LNCaP clone FGC (cell line): ENCODE measurements around the gene SLC22A5.
"Not testable (repeated sequence)": the region's sequence is repeated elsewhere in the genome, so short reads cannot be mapped to it uniquely, and the experiment has no call there.

Experiments used
- DNase-seq: peaks from one replicate; pipeline ENCODE4 v3.0.0-alpha.2; 2011; ENCODE audit warnings: low read depth
- H3K4me3 ChIP-seq: 2 replicates; pipeline ENCODE4 v1.5.1; 2011; ENCODE audit warnings: mild to moderate bottlenecking, low read depth, low read length, control low read depth
- TF ChIP-seq, protein P1 (sequence below): IDR thresholded peaks from 2 replicates; pipeline ENCODE4 v1.5.1; 2012; ENCODE audit warnings: mild to moderate bottlenecking; ENCODE audit not compliant: control insufficient read depth, insufficient read depth; ENCODE audit errors: extremely low read depth

The SLC22A5 gene

DNA sequence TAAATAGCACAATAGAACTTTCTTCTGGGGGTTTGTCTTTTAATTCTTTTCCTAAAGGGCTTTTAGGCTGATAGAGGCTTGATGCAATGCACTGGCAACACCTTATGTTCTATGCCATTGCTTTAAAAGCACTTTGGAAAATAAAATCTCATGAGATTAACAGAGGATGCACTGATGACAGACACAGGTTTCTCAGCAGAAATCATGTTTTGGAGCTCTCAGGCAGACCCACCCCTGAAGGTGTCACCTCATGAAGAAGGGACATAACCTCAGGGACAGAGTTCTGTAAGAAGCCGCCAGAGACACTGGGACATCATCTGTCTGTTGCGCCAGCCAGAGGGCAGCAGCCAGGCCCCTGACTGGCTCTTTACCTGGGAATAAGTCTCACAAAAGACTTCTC, 27.7 kb downstream of the SLC22A5 start:
- no peak for DNase-seq
- H3K4me3 ChIP-seq: no peak overlapping the region
- TF ChIP-seq, protein P1, sequence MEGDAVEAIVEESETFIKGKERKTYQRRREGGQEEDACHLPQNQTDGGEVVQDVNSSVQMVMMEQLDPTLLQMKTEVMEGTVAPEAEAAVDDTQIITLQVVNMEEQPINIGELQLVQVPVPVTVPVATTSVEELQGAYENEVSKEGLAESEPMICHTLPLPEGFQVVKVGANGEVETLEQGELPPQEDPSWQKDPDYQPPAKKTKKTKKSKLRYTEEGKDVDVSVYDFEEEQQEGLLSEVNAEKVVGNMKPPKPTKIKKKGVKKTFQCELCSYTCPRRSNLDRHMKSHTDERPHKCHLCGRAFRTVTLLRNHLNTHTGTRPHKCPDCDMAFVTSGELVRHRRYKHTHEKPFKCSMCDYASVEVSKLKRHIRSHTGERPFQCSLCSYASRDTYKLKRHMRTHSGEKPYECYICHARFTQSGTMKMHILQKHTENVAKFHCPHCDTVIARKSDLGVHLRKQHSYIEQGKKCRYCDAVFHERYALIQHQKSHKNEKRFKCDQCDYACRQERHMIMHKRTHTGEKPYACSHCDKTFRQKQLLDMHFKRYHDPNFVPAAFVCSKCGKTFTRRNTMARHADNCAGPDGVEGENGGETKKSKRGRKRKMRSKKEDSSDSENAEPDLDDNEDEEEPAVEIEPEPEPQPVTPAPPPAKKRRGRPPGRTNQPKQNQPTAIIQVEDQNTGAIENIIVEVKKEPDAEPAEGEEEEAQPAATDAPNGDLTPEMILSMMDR: no peak

DNA sequence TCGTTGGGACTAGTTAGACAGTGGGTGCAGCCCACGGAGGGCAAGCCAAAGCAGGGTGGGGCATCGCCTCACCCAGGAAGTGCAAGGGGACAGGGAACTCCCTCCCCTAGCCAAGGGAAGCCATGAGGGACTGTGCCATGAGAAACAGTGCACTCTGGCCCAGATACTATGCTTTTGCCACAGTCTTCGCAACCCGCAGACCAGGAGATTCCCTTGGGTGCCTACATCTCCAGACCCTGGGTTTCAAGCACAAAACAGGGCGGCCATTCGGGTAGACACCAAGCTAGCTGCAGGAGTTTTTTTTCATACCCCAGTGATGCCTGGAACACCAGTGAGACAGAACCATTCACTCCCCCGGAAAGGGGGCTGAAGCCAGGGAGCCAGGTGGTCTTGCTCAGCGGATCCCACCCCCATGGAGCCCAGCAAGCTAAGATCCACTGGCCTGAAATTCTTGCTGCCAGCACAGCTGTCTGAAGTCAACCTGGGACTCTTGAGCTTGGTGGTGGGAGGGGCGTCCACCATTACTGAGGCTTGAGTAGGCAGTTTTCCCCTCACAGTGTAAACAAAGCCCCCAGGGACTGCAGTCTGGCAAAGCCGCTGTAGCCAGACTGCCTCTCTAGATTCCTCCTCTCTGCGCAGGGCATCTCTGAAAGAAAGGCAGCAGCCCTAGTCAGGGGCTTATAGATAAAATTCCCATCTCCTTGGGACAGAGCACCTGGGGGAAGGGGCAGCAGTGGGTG, 28.6 kb downstream of the SLC22A5 start:
- not testable (repeated sequence) for H3K4me3 ChIP-seq, DNase-seq

DNA sequence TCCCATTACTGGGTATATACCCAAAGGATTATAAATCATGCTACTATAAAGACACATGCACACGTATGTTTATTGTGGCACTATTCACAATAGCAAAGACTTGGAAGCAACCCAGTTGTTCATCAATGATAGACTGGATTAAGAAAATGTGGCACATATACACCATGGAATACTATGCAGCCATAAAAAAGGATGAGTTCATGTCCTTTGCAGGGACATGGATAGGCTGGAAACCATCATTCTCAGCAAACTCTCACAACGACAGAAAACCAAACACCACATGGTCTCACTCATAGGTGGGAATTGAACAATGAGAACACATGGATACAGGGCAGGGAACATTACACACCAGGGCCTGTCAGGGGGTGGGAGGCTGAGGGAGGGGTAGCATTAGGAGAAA, 34.5 kb downstream of the SLC22A5 start:
- not testable (repeated sequence) for DNase-seq, H3K4me3 ChIP-seq

DNA sequence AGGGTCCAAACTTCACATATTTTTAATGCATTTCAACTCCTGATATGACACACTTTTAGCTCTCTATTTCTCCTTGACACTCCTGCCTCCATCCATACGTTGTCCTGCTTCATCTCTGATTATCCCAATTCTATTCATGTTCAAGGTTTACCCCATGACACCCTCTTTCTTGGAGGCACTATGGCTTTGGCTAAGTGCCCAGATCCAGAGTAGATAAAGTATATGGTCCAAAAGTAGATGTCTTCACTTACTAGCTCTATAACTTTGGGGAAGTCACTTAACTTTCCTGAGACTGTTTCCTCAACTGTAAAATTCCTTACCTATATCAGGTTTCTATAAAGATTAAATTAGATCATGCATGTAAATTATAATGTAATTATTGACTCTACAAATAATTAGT, 36.1 kb downstream of the SLC22A5 start:
- TF ChIP-seq, protein P1: no peak
- H3K4me3 ChIP-seq: no peak overlapping the region
- no peak for DNase-seq

- H3K4me3 ChIP-seq: no peak overlapping the region
- TF ChIP-seq, protein P1: no peak
- DNase-seq: no peak
Observed at GRCh38 chr5:132406144-132406783, 36.8 kb downstream of the SLC22A5 start.

- TF ChIP-seq, protein P1: no peak
- DNase-seq: no peak
- H3K4me3 ChIP-seq: no peak overlapping the region
Observed at GRCh38 chr5:132407970-132408369, 38.5 kb downstream of the SLC22A5 start.

DNA sequence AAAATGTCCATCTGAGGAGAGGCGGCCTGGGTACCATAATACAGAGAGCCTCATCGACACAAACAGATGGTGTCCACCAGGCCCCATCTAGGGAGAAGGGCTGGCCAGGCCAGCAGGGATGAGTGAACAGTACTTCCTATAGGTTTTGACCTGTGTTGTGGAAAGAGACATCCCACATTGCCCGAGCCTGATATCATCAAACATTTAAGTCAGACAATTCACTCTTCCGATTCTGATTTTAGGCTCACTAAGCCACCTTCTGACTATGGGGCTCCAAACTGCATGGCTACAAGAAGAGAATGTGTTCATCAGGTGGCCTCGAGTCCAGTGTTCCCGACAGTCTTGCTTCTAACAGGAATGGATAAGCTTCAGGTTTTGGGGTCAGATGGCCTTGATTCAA, 38.9 kb downstream of the SLC22A5 start:
- no peak overlapping the region for H3K4me3 ChIP-seq
- TF ChIP-seq, protein P1: no peak

DNA sequence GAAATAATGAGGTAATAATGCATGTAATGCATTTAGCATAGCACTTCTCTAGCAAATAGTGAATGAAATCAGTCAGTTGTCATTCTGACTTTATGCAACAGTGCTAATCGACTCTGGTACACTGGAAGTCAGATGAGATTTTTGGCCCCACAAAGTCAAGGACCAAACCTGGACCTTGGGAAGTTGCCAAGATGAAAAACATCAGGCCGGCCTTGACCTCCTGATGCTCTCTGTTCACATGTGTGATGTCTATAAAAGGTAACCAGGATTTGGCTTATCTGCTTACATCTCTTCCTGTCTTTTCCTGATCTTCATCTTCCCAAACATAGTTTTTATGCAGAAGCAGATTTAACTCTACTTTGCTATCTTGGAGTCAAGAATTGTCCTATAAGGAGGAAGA, 39.5 kb downstream of the SLC22A5 start:
- no peak for DNase-seq
- TF ChIP-seq, protein P1: no peak
- no peak overlapping the region for H3K4me3 ChIP-seq

More for the DNA sequence above, 38.9 kb downstream of the SLC22A5 start:
- no peak for DNase-seq
